ENCODE data around the gene CHERP.
"Not testable (repeated sequence)": the region's sequence is repeated elsewhere in the genome, so short reads cannot be mapped to it uniquely, and the experiment has no call there.

The CHERP gene

GRCh38 chr19:16520074-16520973, 21.9 kb downstream of the CHERP start:
- DNase-seq (ENCODE audit: low read depth in 3 of 3, low spot score in 1 of 3), result no peak

DNA sequence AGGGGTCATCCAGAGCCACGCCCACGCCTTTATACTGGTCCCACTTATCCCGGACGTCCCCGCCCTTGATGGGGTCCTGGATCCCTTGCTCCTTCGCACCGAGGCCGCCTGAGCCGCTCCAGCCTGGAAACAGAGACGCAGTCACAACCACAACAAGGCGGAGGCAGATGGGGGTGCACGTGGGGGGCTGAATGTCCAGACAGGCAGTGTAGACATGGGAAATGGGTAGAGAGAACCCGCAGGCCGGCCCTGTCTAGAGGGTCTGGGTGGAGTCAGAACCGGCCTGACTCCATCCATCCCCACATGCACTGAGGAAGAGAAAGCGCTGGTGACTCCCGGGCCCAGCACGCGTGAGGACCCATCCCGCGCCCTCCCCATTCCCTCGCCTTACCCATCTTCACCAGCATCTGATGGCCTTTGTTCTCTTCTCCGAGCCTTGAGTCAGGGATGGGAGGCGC, 23.0 kb downstream of the CHERP start:
- DNase-seq (ENCODE audit: low read depth in 3 of 3, low spot score in 1 of 3), result no peak

GRCh38 chr19:16518483-16519229, 23.6 kb downstream of the CHERP start:
- no peak for DNase-seq (ENCODE audit: low read depth in 3 of 3, low spot score in 1 of 3)

GRCh38 chr19:16518061-16518460, 24.2 kb downstream of the CHERP start:
- no peak for DNase-seq (ENCODE audit: low read depth in 3 of 3, low spot score in 1 of 3)

- DNase-seq (ENCODE audit: low read depth in 3 of 3, low spot score in 1 of 3), result no peak
Observed at GRCh38 chr19:16516923-16517610, 25.2 kb downstream of the CHERP start.

GRCh38 chr19:16516381-16516780, 25.9 kb downstream of the CHERP start:
- DNase-seq (ENCODE audit: low read depth in 3 of 3, low spot score in 1 of 3), result no peak

DNA sequence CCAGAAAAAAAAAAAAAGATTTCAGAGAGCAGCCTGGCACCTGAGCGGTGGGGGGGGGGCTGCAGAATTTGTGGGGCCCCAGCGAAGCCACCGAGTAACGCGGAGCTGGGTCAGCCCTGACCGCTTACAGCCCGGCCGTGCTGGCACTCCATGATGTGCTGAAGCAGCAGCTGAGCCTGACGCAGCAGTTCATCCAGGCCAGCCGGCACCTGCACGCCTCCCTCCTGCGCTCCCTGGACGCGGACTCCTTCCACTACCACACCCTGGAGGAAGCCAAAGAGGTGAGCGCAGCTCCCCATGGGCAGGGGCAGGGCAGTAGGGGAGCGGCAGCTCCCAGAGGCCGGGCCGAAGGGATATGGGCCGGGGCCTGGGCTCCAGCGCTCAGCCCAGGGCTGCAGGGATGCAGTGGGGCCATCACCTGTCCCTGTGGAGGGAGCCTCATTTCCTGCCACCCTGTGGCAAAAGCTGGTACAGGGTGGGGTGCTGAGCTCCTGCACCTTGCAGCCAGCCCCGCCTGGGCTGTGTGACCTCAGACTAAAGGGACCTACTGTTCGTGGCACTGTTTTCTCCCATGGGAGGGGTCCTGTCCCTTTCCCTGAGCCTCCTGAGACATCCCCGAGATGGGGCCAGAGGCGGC, 27.7 kb downstream of the CHERP start:
- DNase-seq (ENCODE audit: low read depth in 3 of 3, low spot score in 1 of 3), result no peak

GRCh38 chr19:16512611-16513010, 29.6 kb downstream of the CHERP start:
- not testable (repeated sequence) for DNase-seq (ENCODE audit: low read depth in 3 of 3, low spot score in 1 of 3)

DNA sequence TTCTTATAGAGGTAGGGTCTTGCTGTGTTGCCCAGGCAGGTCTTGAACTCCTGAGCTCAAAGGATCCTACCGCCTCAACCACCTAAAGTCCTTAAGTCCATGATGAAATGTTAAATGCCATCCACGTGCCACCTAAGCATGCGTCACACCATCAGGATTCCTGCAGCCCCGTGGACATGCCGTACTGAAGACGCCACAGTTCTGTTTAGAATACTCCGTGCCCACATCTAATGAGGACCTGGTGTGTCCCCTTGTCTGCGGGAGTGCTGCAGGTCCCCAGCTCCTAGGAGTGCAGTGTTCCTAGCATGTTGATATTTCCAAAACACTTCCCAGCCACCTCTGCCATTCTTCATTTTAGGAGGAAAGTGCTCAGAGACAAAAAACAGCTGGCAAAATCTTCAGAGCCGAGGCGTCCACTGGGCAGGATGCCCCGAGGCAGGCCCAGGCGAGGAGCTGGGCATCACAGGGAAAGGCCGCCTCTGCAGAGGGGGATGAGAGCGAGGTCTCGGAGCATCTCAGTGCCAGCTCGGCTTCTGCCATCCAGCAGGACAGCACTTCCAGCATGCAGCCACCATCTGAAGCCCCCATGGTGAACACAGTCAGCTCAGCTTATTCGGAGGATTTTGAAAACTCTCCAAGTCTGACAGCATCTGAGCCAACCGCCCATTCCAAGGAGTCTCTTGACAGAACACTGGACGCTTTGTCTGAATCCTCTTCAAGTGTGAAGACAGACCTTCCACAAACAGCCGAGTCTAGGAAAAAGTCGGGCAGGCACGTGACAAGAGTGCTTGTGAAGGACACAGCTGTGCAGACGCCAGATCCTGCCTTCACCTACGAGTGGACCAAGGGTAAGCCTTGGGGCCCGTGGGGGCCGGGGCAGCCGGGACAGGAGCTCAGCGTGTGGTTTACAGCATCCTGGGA, 32.8 kb downstream of the CHERP start:
- no peak for DNase-seq (ENCODE audit: low read depth in 3 of 3, low spot score in 1 of 3)

GRCh38 chr19:16508546-16508945, 33.7 kb downstream of the CHERP start:
- no peak for DNase-seq (ENCODE audit: low read depth in 3 of 3, low spot score in 1 of 3)

DNA sequence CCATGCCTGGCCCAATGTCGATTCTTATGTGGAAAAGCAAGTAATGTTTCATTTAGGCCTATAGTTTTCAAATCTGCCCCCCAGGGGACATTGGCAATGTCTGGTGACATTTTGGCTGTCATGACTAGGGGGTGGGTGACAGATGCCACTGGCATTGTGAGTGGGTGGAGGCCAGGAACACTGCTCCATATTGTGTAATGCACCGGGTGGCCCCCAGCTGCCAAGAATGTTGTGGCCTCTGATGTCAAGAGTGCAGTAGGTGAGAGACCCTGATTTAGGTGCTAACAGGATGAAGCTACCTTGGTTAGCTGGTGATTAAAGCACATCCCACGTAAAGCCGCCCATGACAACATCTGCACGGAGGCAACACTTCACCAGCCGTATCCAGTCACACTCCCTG, 35.3 kb downstream of the CHERP start:
- no peak for DNase-seq (ENCODE audit: low read depth in 3 of 3, low spot score in 1 of 3)

DNA sequence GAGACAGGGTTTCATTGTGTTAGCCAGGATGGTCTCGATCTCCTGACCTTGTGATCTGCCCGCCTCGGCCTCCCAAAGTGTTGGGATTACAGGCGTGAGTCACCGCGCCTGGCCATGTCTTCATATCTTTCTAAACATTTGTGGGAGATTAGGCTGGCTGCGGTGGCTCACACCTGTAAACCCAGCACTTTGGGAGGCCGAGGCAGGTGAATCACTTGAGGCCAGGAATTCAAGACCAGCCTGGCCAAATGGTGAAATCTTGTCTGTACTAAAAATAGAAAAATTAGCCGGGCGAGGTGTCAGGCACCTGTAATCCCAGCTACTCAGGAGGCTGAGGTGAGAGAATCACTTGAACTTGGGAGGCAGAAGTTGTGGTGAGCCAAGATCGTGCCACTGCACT, 36.1 kb downstream of the CHERP start:
- not testable (repeated sequence) for DNase-seq (ENCODE audit: low read depth in 3 of 3, low spot score in 1 of 3)

DNA sequence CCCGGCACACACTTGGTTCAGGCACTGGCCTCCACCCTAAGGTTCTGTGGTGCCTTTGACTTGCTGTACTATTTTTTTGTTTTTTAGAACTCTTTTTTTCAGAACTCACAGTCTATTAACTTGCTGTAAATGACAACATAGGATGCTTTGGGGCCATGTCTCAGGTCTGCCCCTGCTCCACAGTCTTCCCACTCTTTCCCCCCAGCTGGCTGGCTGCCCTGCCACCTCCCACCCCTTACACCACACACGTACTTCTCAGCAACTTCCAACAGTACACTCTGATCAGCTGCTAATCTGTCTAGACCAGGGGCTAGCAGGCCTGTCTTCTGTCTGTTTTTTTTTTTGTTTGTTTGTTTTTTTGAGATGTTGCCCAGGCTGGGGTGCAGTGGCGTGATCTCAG, 38.0 kb downstream of the CHERP start:
- no peak for DNase-seq (ENCODE audit: low read depth in 3 of 3, low spot score in 1 of 3)

- no peak for DNase-seq (ENCODE audit: low read depth in 3 of 3, low spot score in 1 of 3)
Observed at GRCh38 chr19:16497837-16498236, 44.4 kb downstream of the CHERP start.

DNA sequence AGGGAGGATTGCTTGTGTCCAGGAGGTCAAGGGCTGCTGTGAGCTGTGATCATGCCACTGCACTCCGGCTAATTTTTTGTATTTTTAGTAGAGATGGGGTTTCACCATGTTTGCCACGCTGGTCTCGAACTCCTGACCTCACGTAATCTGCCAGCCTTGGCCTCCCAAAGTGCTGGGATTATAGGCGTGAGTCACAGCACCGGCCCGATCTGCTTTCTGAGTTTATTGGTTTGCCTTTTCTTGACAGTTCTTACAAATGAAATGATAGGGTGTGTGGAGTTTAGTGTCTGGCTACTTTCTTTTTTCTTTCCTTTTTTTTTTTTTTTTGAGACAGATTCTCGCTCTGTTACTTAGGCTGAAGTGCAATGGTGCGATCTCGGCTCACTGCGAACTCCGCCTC, 45.2 kb downstream of the CHERP start:
- DNase-seq (ENCODE audit: low read depth in 3 of 3, low spot score in 1 of 3), result no peak

GRCh38 chr19:16496613-16496983, 45.6 kb downstream of the CHERP start:
- no peak for DNase-seq (ENCODE audit: low read depth in 3 of 3, low spot score in 1 of 3)

DNA sequence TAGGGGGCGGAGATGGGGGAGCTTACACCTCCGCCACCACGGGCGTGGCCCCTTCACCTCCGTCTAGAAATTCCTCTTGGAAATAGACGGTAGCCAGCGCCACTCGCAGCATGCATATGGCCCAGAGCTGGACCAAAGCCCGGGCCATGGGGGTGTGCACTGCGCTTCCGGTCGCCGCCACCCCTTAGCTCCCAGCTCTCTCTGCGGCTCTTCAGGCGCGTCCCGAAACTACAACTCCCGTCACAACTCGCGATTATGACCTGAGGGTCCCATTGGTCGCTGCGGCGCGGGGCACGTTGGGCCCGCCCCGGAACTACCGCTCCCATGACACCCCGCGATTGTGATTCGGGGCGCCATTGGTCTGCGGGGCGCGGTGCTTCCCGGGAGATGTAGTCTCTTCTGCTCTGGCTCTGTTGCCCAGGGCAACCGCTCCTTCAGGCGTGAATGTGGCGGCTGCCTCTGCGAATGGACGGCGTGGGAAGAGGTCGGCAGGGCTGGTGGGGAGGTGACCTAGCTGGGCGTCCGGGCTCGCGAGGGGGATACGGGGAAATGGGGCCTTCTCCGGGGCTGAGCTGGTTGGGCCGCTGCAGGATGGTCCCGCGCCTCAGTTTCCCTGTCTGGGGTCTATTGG, 46.1 kb downstream of the CHERP start, which contains the start of the genes C19orf44 and CALR3:
Gene C19orf44 (plus strand): TSS at position 413 of the 631 bp plus-strand sequence. CDS start 4,399 bp downstream, outside the sequence.
Gene CALR3 (minus strand): TSS at position 186 of the 631 bp plus-strand sequence. CDS start 38 bp downstream, at position 148.
- peak; percentile 89 to 94 (median 90) for DNase-seq (ENCODE audit: low read depth in 3 of 3, low spot score in 1 of 3)

- not testable (repeated sequence) for DNase-seq (ENCODE audit: low read depth in 3 of 3, low spot score in 1 of 3)
Observed at GRCh38 chr19:16486476-16486875, 55.8 kb downstream of the CHERP start.

- DNase-seq (ENCODE audit: low read depth in 3 of 3, low spot score in 1 of 3), result no peak
Observed at GRCh38 chr19:16482745-16483144, 59.5 kb downstream of the CHERP start.
